Erythroblast (primary cell): ENCODE measurements around the gene CTSE.

ENCODE experiments used
- GATA1 ChIP-seq: IDR thresholded peaks from 2 replicates; pipeline ENCODE4 v1.6.1; 2011; ENCODE audit warnings: low read depth, mild to moderate bottlenecking, control low read depth, low read length, moderate library complexity
- POLR2A ChIP-seq: IDR thresholded peaks from 2 replicates; pipeline ENCODE4 v1.6.1; 2011; ENCODE audit warnings: mild to moderate bottlenecking, low read length

GRCh38 chr1:206020393-206021007 lies 3.2 kb downstream of the CTSE start:
- TF ChIP-seq POLR2A (no peak), GATA1 (no peak)
